Mesodermal cell (in vitro differentiated cells): ENCODE measurements around the gene GLB1L3.

Experiments used
- H3K27ac ChIP-seq: 2 replicates; pipeline ENCODE4 v1.7.0; 2013; ENCODE audit warnings: mild to moderate bottlenecking, low read depth, low read length, moderate library complexity; ENCODE audit not compliant: severe bottlenecking
- H3K36me3 ChIP-seq: 2 replicates; pipeline ENCODE4 v1.7.1; 2013; ENCODE audit warnings: mild to moderate bottlenecking, low read length, moderate library complexity; ENCODE audit not compliant: control insufficient read depth, insufficient read depth
- H3K4me1 ChIP-seq: one replicate; pipeline ENCODE4 v1.7.1; 2013; ENCODE audit warnings: mild to moderate bottlenecking, low read length; ENCODE audit not compliant: insufficient read depth, control insufficient read depth, poor library complexity, severe bottlenecking
- H3K4me3 ChIP-seq: 2 replicates; pipeline ENCODE4 v1.7.0; 2013; ENCODE audit warnings: low read length, control low read depth, mild to moderate bottlenecking; ENCODE audit not compliant: insufficient read depth, poor library complexity, severe bottlenecking; ENCODE audit errors: extremely low read depth
- H3K9me3 ChIP-seq: 2 replicates; pipeline ENCODE4 v1.7.1; 2013; ENCODE audit warnings: mild to moderate bottlenecking, low read length, moderate library complexity; ENCODE audit not compliant: control insufficient read depth
- WGBS, 2 experiments: methylation state at CpG; one replicate each; pipeline ENCODE4 v1.1.5; 2013; ENCODE audit warnings: missing lambda C conversion rate in 2 of 2; ENCODE audit not compliant: insufficient coverage in 2 of 2; 5-methylcytosine and 5-hydroxymethylcytosine counted together

The GLB1L3 gene

GRCh38 chr11:134289789-134290188 is 13.6 kb downstream of the GLB1L3 start:
- H3K4me3 ChIP-seq = no peak overlapping the region
- 50 to 64% methylated on average over 9 to 11 of the region's 12 CpGs for WGBS, 2 experiments

GRCh38 chr11:134290646-134291045 is 14.5 kb downstream of the GLB1L3 start:
- 89 to 95% methylated on average over 6 to 7 of the region's 7 CpGs for WGBS, 2 experiments
- H3K9me3 ChIP-seq = no peaks in the 10 kb centered on the region
- H3K36me3 ChIP-seq = no peaks in the 10 kb centered on the region
- no peak overlapping the region for H3K27ac ChIP-seq
- H3K4me3 ChIP-seq = no peak overlapping the region
- no peaks in the 10 kb centered on the region for H3K4me1 ChIP-seq

More at GRCh38 chr11:134289789-134290188, 13.6 kb downstream of the GLB1L3 start:
- Histone ChIP-seq H3K27ac (no peak overlapping the region), H3K36me3 (no peaks in the 10 kb centered on the region), H3K4me1 (no peaks in the 10 kb centered on the region), H3K9me3 (no peaks in the 10 kb centered on the region)

DNA sequence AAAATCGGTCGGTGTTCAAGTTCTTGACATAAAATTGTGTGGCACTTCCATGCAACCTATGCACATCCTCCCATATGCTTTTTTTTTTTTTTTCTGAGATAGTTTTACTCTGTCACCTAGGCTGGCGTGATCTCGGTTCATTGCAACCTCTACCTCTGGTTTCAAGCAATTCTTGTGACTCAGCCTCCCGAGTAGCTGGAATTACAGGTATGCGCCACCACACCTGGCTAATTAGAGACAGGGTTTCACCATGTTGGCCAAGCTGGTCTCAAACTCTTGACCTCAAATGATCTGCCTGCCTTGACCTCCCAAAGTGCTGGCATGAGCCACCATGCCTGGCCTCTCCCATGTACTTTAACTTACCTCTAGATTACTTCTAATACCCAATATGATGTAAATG is 15.0 kb downstream of the GLB1L3 start:
- no peaks in the 10 kb centered on the region for H3K9me3 ChIP-seq
- 88 to 90% methylated on average over 6 of the region's 6 CpGs for WGBS, 2 experiments
- no peak overlapping the region for H3K27ac ChIP-seq
- H3K4me1 ChIP-seq = no peaks in the 10 kb centered on the region
- H3K4me3 ChIP-seq = no peak overlapping the region
- H3K36me3 ChIP-seq = no peaks in the 10 kb centered on the region

DNA sequence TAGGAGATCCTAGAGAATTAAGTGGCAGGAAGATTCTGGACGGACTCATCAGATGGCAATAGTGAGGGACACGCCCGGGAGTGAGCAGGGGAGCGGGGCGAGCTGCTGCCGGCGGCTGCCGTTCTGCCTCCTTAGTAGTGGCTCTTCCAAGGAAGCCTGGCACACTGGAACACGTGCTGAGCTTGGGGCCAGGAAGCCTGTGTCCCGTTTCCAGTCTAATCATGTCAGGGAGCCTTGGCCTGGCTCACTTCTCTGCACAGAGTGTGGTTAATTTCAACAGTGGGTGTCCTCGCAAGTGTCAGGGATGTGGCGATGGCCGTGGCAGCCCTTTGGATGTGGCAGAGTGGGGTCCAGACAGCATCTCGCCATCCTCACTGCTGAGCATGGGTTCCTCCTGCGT is 16.5 kb downstream of the GLB1L3 start:
- Histone ChIP-seq H3K4me1 (no peaks in the 10 kb centered on the region), H3K4me3 (no peak overlapping the region), H3K9me3 (no peaks in the 10 kb centered on the region), H3K27ac (no peak overlapping the region), H3K36me3 (no peaks in the 10 kb centered on the region)
- 82 to 87% methylated on average over 15 of the region's 15 CpGs for WGBS, 2 experiments

DNA sequence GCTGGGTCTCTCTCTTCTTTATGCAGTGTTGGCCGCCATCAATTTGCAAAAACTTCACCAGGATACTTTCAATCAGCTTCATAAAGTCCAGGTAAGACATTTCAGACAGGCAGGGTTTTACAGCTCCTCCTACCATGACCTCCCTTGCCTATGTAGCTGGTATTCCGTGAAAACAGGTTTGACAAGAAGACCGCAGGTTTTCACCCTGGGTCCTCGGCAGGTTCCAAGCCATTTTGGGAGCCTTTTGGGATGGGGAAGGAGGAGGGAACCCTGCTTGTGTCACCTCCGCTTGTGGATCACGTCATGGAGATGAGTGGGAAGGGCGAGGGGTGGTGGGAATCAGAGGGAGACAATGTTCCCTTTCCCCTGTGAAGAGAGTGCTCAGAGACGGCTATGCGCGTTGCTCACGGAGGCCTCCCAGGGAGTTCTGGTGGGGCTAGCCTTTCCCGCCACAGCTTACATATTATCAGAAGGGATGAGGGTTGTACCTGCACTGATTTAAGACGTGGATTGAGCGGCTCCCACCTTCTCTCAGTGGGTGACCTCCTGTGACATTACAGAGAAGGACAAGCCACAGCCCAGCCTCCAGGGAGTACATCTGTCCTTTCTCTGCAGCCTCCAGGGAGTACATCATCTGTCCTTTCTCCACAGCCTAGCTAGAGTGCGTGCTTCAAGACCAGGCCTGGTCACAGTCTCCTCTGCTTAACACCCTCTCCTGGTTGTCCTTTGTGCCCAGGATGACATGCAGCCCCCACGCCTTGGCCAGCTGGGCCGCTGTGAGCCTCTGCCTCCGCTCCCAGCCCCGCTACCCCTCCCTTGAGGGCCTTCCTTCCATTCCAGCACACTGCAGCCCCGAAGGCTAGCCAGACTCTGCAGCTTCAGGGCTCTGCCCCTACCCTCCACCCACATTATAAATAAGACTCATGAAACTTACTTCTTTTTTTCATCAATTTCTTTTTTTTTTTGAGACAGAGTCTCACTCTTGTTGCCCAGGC is 17.2 kb downstream of the GLB1L3 start:
- Histone ChIP-seq H3K27ac (no peak overlapping the region), H3K36me3 (no peaks in the 10 kb centered on the region), H3K4me3 (no peak overlapping the region), H3K4me1 (no peaks in the 10 kb centered on the region), H3K9me3 (no peaks in the 10 kb centered on the region)
- 93 to 94% methylated on average over 13 to 17 of the region's 20 CpGs for WGBS, 2 experiments

DNA sequence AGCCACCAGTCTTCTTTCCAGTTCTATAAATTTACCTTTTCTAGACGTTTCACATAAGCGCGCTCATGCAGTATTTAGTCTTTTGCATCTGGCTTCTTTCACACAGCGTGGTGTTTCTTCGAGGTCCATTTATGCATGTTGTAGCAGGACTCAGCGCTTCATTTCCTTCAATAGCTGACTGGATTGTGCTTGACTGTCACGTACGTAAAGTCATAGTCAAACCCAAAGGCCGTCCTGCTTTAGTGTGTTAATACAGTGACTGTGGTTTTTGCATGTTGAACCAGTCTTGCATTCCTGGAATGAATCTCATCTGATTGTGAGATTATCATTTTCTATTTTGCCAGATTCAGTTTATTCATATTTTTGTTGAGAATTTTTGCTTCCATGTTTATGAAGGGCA is 18.5 kb downstream of the GLB1L3 start:
- WGBS, 2 experiments = 77 to 78% methylated on average over 9 of the region's 9 CpGs
- Histone ChIP-seq H3K4me1 (no peaks in the 10 kb centered on the region), H3K36me3 (no peaks in the 10 kb centered on the region), H3K9me3 (no peaks in the 10 kb centered on the region), H3K27ac (no peak overlapping the region), H3K4me3 (no peak overlapping the region)

GRCh38 chr11:134312223-134312622 is 36.0 kb downstream of the GLB1L3 start:
- H3K4me1 ChIP-seq = no peaks in the 10 kb centered on the region

GRCh38 chr11:134312807-134313206 is 36.6 kb downstream of the GLB1L3 start:
- Histone ChIP-seq H3K9me3 (peaks cover 6% of the 10 kb centered on the region), H3K4me1 (no peaks in the 10 kb centered on the region), H3K36me3 (no peaks in the 10 kb centered on the region), H3K27ac (no peak overlapping the region), H3K4me3 (no peak overlapping the region)
- 93 to 94% methylated on average over 3 to 5 of the region's 5 CpGs for WGBS, 2 experiments

More at GRCh38 chr11:134312223-134312622, 36.0 kb downstream of the GLB1L3 start:
- H3K4me3 ChIP-seq = no peak overlapping the region
- H3K27ac ChIP-seq = no peak overlapping the region
- no peaks in the 10 kb centered on the region for H3K36me3 ChIP-seq
- WGBS, 2 experiments = 85 to 88% methylated on average over 12 of the region's 12 CpGs
- H3K9me3 ChIP-seq = peaks cover 6% of the 10 kb centered on the region

DNA sequence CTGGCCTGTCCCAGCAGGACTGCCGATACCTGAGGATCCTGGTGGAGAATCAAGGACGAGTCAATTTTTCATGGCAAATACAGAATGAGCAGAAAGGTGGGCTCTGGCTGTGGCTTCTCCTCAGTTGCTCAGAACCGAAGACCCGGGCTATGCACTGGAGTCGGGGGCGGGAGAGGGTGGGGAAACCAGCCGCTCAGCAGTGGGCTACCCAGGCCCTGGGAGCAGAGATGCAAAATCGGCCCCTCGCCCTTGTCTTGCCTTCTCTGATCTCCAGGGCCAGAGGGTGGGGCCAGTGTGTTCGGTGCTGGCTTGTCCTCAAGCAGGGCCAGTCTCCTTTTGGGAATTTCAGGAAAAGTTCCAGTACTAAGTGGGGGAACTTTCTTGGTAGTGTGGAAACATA is 37.2 kb downstream of the GLB1L3 start:
- Histone ChIP-seq H3K36me3 (no peaks in the 10 kb centered on the region), H3K4me1 (no peaks in the 10 kb centered on the region), H3K9me3 (peaks cover 6% of the 10 kb centered on the region), H3K4me3 (no peak overlapping the region), H3K27ac (no peak overlapping the region)
- WGBS, 2 experiments = 87 to 95% methylated on average over 10 of the region's 10 CpGs

- Histone ChIP-seq H3K4me3 (no peak overlapping the region), H3K27ac (no peak overlapping the region), H3K36me3 (no peaks in the 10 kb centered on the region), H3K9me3 (peaks cover 6% of the 10 kb centered on the region), H3K4me1 (no peaks in the 10 kb centered on the region)
- WGBS, 2 experiments = 82 to 91% methylated on average over 6 to 8 of the region's 9 CpGs
These were observed 37.8 kb downstream of the GLB1L3 start for GRCh38 chr11:134313821-134314607.
